Lung (tissue), 12 donors: Measurements from ENCODE around the gene SSBP3. TPM values are rescaled to one million over a fixed set of nuclear protein-coding genes. Genes with fewer than 3 reads are reported as not detected.

Source experiments
- ATAC-seq: fragments of 200-7000 bp; cut with Tn5 transposase; one replicate; pipeline ENCODE4 v1.9.1; 2020; ENCODE audit warnings: moderate number of reproducible peaks; ENCODE audit not compliant: insufficient read depth, low FRiP score
- DNase-seq, 3 donors: peaks; one replicate each; pipeline ENCODE4 v3.0.0-alpha.2; 2013 to 2017
- H3K27ac ChIP-seq, 2 donors: one replicate each; pipeline ENCODE4 v1.5.1; 2013; ENCODE audit warnings: mild to moderate bottlenecking in 2 of 2, moderate library complexity in 2 of 2, control low read depth in 1 of 2, inconsistent platforms in 1 of 2, low read depth in 1 of 2, low read length in 1 of 2
- H3K27me3 ChIP-seq, 3 donors: one replicate each; pipeline ENCODE4 v1.5.1; 2013; ENCODE audit warnings: low read length in 2 of 3; ENCODE audit not compliant: control insufficient read depth in 3 of 3, insufficient read depth in 3 of 3
- H3K36me3 ChIP-seq, 4 donors: one replicate each; pipeline ENCODE4 v1.5.1; 2013; ENCODE audit warnings: low read length in 4 of 4, mild to moderate bottlenecking in 1 of 4, moderate library complexity in 1 of 4; ENCODE audit not compliant: control insufficient read depth in 4 of 4, insufficient read depth in 4 of 4
- H3K4me1 ChIP-seq, 5 donors: one replicate each; pipeline ENCODE4 v1.5.1; 2013; ENCODE audit warnings: low read length in 5 of 5, mild to moderate bottlenecking in 2 of 5, moderate library complexity in 1 of 5; ENCODE audit not compliant: control insufficient read depth in 5 of 5, insufficient read depth in 5 of 5
- H3K4me3 ChIP-seq: one replicate; pipeline ENCODE4 v1.5.1; 2013; ENCODE audit warnings: mild to moderate bottlenecking, control low read depth, moderate library complexity
- H3K9ac ChIP-seq, 2 donors: one replicate each; pipeline ENCODE4 v1.5.1; 2013; ENCODE audit warnings: low read length in 2 of 2, control low read depth in 1 of 2; ENCODE audit not compliant: insufficient read depth in 1 of 2
- H3K9me3 ChIP-seq, 4 donors: one replicate each; pipeline ENCODE4 v1.5.1; 2013; ENCODE audit warnings: low read length in 3 of 4, mild to moderate bottlenecking in 1 of 4, moderate library complexity in 1 of 4; ENCODE audit not compliant: control insufficient read depth in 4 of 4, insufficient read depth in 3 of 4
- CTCF ChIP-seq: IDR thresholded peaks from 2 replicates; pipeline ENCODE4 v1.5.1; 2012; ENCODE audit warnings: mild to moderate bottlenecking; ENCODE audit errors: control extremely low read depth, extremely low read depth
- WGBS, 2 donors: extraction: QIAGEN DNeasy Blood & Tissue Kit; methylation state at CpG; one replicate each; pipeline ENCODE4 v1.1.7; 2013; 5-methylcytosine and 5-hydroxymethylcytosine counted together
- polyA plus RNA-seq, 2 donors: library from polyadenylated mRNA; stranded (reverse); fragments of 200-250 nt; gene quantifications; one replicate each; pipeline ENCODE4 v1.2.1, GENCODE V29; 2013
- total RNA-seq, 2 donors: library from RNA; depleted of rRNA in 1 of 2; stranded (reverse); fragments of >200 nt in 1 of 2; gene quantifications; one replicate each; pipeline ENCODE4 v1.2.1, GENCODE V29; 2014 to 2021
- donor health status: control.
- donor health status: control.
- donor health status: Bipolar disorder and iron deficiency.
- donor health status: healthy.
- donor health status: DM: yes; HTN: yes; CAD: no.

SSBP3 gene
- total and polyA plus RNA-seq, 4 donors = 15.9 to 47.8 (median 34.8) TPM

GRCh38 chr1:54342288-54342687 lies 63.9 kb downstream of the SSBP3 start:
- DNase-seq (no peak), ATAC-seq (no peak)
- 59 to 80% methylated on average over 2 of the region's 2 CpGs for WGBS, 2 donors
- Histone ChIP-seq H3K4me1 (peaks cover 6 to 30% (median 12%) of the 10 kb centered on the region in 5 donors), H3K27ac (no peak overlapping the region), H3K9ac (no peak overlapping the region), H3K4me3 (no peak overlapping the region), H3K36me3 (peaks cover 0 to 4% (median 1%) of the 10 kb centered on the region in 4 donors), H3K9me3 (no peaks in the 10 kb centered on the region), H3K27me3 (no peaks in the 10 kb centered on the region)
- TF ChIP-seq CTCF = no peak

- 95 to 97% methylated on average over 9 of the region's 9 CpGs for WGBS, 2 donors
- no peak for ATAC-seq
- no peak overlapping the region for H3K27ac ChIP-seq
Measured at GRCh38 chr1:54341763-54342162, 64.4 kb downstream of the SSBP3 start.

GRCh38 chr1:54340878-54341277 lies 65.3 kb downstream of the SSBP3 start:
- no peak overlapping the region for H3K9ac ChIP-seq
- ATAC-seq (no peak), DNase-seq (no peak)
- no peaks in the 10 kb centered on the region for H3K27me3 ChIP-seq
- H3K4me3 ChIP-seq = no peak overlapping the region
- WGBS, 2 donors = 93 to 94% methylated on average over 5 of the region's 5 CpGs
- TF ChIP-seq CTCF = no peak
- H3K36me3 ChIP-seq = peaks cover 0 to 4% (median 1%) of the 10 kb centered on the region in 4 donors
- no peaks in the 10 kb centered on the region for H3K9me3 ChIP-seq
- no peak overlapping the region for H3K27ac ChIP-seq
- H3K4me1 ChIP-seq = peaks cover 6 to 44% (median 20%) of the 10 kb centered on the region in 5 donors

More at GRCh38 chr1:54341763-54342162, 64.4 kb downstream of the SSBP3 start:
- H3K9ac ChIP-seq = no peak overlapping the region
- H3K27me3 ChIP-seq = no peaks in the 10 kb centered on the region
- no peaks in the 10 kb centered on the region for H3K9me3 ChIP-seq
- peaks cover 6 to 35% (median 13%) of the 10 kb centered on the region in 5 donors for H3K4me1 ChIP-seq
- TF ChIP-seq CTCF = no peak
- peaks cover 0 to 4% (median 1%) of the 10 kb centered on the region in 4 donors for H3K36me3 ChIP-seq
- no peak for DNase-seq
- no peak overlapping the region for H3K4me3 ChIP-seq

- H3K9ac ChIP-seq = no peak overlapping the region
- H3K4me3 ChIP-seq = no peak overlapping the region
- H3K9me3 ChIP-seq = no peaks in the 10 kb centered on the region
- H3K27me3 ChIP-seq = no peaks in the 10 kb centered on the region
- DNase-seq = no peak
- no peak for ATAC-seq
- H3K27ac ChIP-seq = no peak overlapping the region
- TF ChIP-seq CTCF = no peak
- peaks cover 6 to 48% (median 22%) of the 10 kb centered on the region in 5 donors for H3K4me1 ChIP-seq
- H3K36me3 ChIP-seq = peaks cover 0 to 4% (median 1%) of the 10 kb centered on the region in 4 donors
- 78 to 80% methylated on average over 6 of the region's 6 CpGs for WGBS, 2 donors
Measured at GRCh38 chr1:54340434-54340833, 65.8 kb downstream of the SSBP3 start.
